B cell (primary cell): ENCODE results near the gene CCDC85C.

ENCODE experiments used
- EZH2 ChIP-seq: IDR thresholded peaks from 2 replicates; pipeline ENCODE4 v1.6.1; 2012; ENCODE audit warnings: borderline replicate concordance, low read depth, mild to moderate bottlenecking, moderate library complexity, low read length; ENCODE audit not compliant: insufficient read depth, poor library complexity, severe bottlenecking
- TF ChIP-seq, protein P1 (sequence below): fragments of 200-600 bp; IDR thresholded peaks from one replicate; pipeline ENCODE4 v1.8.0; 2022; ENCODE audit warnings: antibody characterized with exemption, mild to moderate bottlenecking

DNA sequence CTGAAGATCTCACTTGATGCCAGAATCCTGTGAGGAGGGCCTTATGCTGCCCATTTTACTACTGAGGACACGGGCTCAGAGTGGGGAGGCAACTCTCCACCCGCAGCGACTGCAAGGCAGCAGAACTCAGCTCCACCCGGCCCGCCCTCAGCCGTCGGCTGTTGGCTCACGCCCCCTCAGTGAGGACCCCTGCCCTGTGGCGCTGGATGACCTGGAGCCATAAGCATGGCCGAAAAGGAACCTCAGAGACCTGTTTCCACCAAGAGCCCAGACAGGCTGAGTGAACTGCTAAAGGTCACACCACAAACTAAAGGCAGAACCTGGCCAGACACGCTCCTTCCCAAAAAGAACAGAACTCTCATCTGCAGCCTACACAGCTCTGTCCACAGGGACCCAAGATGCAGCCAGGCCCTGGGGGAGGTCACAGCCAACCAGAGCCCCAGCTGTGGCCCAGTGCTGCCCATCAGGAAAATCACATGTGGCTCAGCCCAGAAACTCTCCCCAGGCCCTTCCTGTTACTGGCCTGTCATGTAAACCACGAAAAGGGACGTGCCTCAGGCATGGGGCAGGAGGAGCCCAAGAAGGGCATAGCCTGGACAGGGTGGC, 90.0 kb downstream of the CCDC85C start:
- TF ChIP-seq, protein P1, sequence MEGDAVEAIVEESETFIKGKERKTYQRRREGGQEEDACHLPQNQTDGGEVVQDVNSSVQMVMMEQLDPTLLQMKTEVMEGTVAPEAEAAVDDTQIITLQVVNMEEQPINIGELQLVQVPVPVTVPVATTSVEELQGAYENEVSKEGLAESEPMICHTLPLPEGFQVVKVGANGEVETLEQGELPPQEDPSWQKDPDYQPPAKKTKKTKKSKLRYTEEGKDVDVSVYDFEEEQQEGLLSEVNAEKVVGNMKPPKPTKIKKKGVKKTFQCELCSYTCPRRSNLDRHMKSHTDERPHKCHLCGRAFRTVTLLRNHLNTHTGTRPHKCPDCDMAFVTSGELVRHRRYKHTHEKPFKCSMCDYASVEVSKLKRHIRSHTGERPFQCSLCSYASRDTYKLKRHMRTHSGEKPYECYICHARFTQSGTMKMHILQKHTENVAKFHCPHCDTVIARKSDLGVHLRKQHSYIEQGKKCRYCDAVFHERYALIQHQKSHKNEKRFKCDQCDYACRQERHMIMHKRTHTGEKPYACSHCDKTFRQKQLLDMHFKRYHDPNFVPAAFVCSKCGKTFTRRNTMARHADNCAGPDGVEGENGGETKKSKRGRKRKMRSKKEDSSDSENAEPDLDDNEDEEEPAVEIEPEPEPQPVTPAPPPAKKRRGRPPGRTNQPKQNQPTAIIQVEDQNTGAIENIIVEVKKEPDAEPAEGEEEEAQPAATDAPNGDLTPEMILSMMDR: no peak
- TF ChIP-seq EZH2: no peak
